CD4-positive, alpha-beta T cell treated with Interleukin-4 for 1 hour (primary cell): Measurements from ENCODE around the gene OR2T35.
A peak's percentile ranks its signal among the peaks of the same experiment; 100 is the strongest.

Experiments
- DNase-seq, 2 donors: peaks; one replicate each; pipeline ENCODE4 v3.0.0-alpha.2; 2020 to 2022

The OR2T35 gene

DNA sequence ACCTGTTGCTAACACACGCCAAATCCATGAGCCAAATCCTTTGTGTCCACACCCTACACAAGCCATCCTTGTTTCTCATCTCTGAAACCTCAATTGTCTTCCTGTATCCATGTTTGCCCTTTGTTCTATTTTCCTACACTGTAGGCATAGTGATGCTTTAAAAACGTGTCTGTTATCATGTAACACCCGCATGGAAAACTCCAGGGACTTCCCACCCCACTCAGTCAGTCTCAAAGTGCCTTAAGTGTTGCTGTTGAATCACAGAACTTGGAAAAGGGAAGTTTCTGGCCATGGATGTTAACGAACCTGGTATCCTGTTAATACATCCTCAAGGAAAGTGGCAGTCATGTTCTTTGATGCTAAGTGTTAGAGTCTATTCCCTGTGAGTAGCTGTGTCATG is 19.9 kb downstream of the OR2T35 start:
- no peak for DNase-seq

DNA sequence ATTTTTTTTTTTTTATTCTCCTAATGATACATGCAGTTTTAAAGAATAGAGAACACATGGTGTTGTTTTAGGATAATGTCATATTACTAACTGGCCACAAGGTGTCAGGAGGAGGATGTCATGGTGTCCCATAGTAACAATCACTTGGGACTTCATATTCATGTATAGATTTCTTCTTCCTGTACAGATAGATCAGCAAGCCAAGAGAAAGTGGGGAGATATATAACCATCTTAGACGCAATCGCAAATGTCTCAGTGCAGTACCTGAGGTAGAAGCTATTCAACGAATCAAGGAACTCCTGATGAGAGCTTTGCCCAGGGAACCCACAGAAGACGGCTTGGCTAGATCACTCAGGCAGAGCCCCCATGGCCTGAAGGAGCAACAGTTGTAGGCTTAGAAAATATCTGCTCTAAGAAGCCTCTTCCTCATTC is 22.5 kb downstream of the OR2T35 start:
- DNase-seq, result peak in 1 of 2 donors; percentile 38

DNA sequence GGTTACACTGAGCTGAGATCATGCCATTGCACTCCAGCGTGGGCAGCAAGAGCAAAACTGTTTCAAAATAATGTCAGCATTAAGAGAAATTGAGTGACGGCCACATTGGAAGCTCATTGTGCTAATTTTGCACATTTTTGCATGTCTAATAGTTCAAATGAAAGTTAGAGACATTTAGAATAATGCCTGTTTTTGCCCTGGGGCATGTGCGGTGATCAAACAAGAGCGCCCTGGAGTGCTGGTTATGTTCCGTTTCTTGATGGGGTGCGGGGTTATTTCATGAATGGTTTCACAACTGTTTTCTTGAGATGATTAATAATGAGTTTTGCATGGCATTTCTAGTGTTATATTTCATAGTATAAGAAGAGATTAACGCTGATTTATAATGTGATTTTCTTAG is 23.3 kb downstream of the OR2T35 start:
- DNase-seq, result no peak

GRCh38 chr1:248618878-248619277 is 26.2 kb downstream of the OR2T35 start:
- DNase-seq, result peak; percentile 19 to 46

GRCh38 chr1:248618119-248618518 is 27.0 kb downstream of the OR2T35 start:
- no peak for DNase-seq

DNA sequence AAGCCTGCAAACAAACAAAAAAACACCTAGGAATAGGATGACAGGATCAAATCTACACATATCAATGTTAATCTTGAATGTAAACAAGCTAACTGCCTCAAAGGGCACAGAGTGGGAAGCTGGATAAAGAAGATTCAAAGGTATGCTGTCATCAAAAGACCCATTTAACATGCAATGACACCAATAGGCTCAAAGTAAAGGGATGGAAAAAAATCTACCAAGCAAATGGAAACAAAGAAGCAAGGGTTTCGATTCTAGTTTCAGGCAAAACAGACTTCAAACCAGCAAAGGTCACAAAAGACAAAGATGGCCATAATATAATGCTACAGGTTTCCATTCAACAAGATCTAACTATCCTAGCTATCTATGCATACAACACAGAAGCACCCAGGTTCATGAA is 31.3 kb downstream of the OR2T35 start:
- DNase-seq, result no peak

DNA sequence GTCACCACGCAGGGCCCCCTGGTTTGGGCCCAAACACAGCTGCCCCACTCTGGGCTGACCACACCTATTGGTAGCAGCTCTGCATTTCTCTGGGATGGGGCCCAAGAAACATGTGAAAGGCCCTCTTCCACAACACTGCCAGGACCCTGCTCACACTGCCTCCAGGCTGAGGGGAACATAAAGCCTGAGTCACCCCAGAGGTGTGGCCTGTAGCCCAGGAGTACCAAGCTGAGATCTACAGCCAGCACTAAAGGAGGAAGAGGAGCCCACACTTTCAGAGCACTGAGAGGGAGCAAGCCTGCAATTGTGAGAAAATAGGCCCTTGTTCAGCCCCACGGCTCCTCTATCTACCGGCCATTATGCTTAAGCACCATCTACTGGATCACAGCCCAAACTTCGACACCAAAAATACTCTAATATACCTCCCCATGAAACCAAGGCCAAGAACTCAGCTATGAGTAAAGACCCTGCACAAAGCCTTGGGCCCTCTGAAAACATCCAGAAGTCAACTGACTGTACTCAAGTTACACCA is 33.1 kb downstream of the OR2T35 start:
- DNase-seq, result peak in 1 of 2 donors; percentile 8

- DNase-seq, result no peak
Observed at GRCh38 chr1:248610301-248610700, 34.8 kb downstream of the OR2T35 start.

- no peak for DNase-seq
Observed at GRCh38 chr1:248599396-248599795, 45.7 kb downstream of the OR2T35 start.

DNA sequence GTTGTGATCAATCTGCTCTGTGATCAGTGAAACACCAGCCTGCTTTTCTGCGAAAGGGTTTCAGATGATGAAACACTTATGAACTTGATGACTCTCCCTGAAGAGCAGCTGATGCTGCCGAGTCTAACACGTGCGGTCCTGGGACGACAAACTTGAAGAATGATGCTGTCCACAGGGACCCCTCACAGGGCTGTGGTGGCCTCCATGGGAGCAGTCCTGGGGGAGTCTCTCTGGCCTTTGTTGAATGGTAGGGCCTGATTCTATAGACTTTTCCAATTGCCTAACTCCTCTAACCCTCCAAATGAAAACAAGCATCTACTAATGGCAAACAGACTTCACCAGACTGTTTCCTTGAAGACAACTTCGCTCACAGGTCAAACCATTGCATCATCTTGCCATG is 47.5 kb downstream of the OR2T35 start, which contains the start of gene OR2T10:
TSS of gene OR2T10 (minus strand) at position 112 of the 400 bp plus-strand sequence. CDS start 3,932 bp downstream, outside the sequence.
- no peak for DNase-seq

DNA sequence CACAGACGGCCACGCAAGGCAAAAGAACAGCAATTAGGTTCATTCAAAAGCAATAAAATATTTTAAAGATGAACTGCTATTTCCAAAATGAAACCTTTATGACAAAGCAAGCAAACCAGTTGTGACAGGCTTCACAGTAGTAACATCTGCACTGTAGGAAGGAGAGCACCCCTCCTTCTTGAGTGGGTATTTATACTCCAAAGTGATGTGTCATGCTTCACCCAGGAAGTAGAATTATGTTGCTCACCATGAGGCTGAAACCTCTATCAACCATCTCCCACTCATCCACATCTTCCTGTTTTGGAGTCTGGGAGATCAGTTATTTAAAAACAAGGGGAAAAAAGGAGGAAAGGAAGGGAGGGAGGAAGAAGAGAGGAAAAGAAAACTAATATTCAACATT is 48.5 kb downstream of the OR2T35 start:
- no peak for DNase-seq

- no peak for DNase-seq
Observed at GRCh38 chr1:248593226-248593625, 51.9 kb downstream of the OR2T35 start.

DNA sequence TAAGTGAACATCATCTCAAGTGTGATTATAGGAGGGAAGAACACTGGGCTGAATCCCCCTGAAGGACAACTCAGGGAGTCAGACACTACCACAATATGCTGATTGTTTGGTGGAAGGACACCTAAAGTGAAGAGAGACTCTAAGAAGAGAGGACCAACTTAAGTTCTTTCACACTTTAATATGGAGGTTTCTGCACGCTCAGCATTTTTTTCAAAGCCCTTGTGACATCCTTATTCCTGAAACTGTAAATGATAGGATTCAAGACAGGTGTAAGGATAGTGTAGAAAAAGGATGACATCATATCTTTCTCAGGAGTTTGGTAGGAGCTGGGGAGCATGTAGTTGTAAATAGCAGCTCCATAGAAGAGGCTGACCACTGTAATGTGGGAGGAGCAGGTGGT is 52.4 kb downstream of the OR2T35 start:
- DNase-seq, result no peak

GRCh38 chr1:248590055-248590454 is 55.0 kb downstream of the OR2T35 start:
- no peak for DNase-seq

- no peak for DNase-seq
Observed at GRCh38 chr1:248589334-248589733, 55.7 kb downstream of the OR2T35 start.
